ENCODE data around the gene TNIP2.
A peak's percentile ranks its signal among the peaks of the same experiment; 100 is the strongest.

TNIP2 gene

GRCh38 chr4:2755821-2756690, at the start of gene TNIP2:
TNIP2 (minus strand) TSS chr4:2756336; CDS start chr4:2756289, 47 bp downstream.
- Histone ChIP-seq H3K36me3 (ENCODE audit: insufficient read depth, insufficient read length, low read length) (peaks cover 12% of the 10 kb centered on the region), H3K9me3 (ENCODE audit: insufficient read depth, low read length) (no peaks in the 10 kb centered on the region), H3K4me3 (ENCODE audit: insufficient read length, low read depth) (peak within 1 kb of the TSS; percentile 84), H3K4me1 (ENCODE audit: insufficient read depth, insufficient read length) (peaks cover 5% of the 10 kb centered on the region), H3K9ac (ENCODE audit: insufficient read length, low read depth) (peak within 1 kb of the TSS; percentile 91), H3K27me3 (ENCODE audit: insufficient read depth, insufficient read length) (no peaks in the 10 kb centered on the region)
- TF ChIP-seq YY1 (IDR thresholded peaks at IDR 0.05; ENCODE audit: insufficient read depth, insufficient read length) (no peak), SUZ12 (IDR thresholded peaks at IDR 0.05; ENCODE audit: extremely low read depth, insufficient read depth, insufficient read length) (no peak)
- DNase-seq (ENCODE audit: low read depth, low spot score) = peak; percentile 39

GRCh38 chr4:2804973-2805501, 48.9 kb upstream of the TNIP2 start:
- TF ChIP-seq SUZ12 (IDR thresholded peaks at IDR 0.05; ENCODE audit: extremely low read depth, insufficient read depth, insufficient read length) (no peak), YY1 (IDR thresholded peaks at IDR 0.05; ENCODE audit: insufficient read depth, insufficient read length) (no peak), ZNF274 (IDR thresholded peaks at IDR 0.05; ENCODE audit: low read depth, low read length) (no peak)
- Histone ChIP-seq H3K36me3 (ENCODE audit: insufficient read depth, insufficient read length, low read length) (no peaks in the 10 kb centered on the region), H3K4me3 (ENCODE audit: insufficient read length, low read depth) (no peak overlapping the region), H3K27me3 (ENCODE audit: insufficient read depth, insufficient read length) (no peaks in the 10 kb centered on the region), H3K4me1 (ENCODE audit: insufficient read depth, insufficient read length) (peaks cover 28% of the 10 kb centered on the region), H3K9ac (ENCODE audit: insufficient read length, low read depth) (no peak overlapping the region), H3K9me3 (ENCODE audit: insufficient read depth, low read length) (no peaks in the 10 kb centered on the region)
- DNase-seq (ENCODE audit: low read depth, low spot score) = no peak

GRCh38 chr4:2804449-2804972, 48.4 kb upstream of the TNIP2 start:
- TF ChIP-seq ZNF274 (IDR thresholded peaks at IDR 0.05; ENCODE audit: low read depth, low read length) (no peak), YY1 (IDR thresholded peaks at IDR 0.05; ENCODE audit: insufficient read depth, insufficient read length) (no peak), SUZ12 (IDR thresholded peaks at IDR 0.05; ENCODE audit: extremely low read depth, insufficient read depth, insufficient read length) (no peak)
- Histone ChIP-seq H3K4me1 (ENCODE audit: insufficient read depth, insufficient read length) (peaks cover 30% of the 10 kb centered on the region), H3K9ac (ENCODE audit: insufficient read length, low read depth) (no peak overlapping the region), H3K4me3 (ENCODE audit: insufficient read length, low read depth) (no peak overlapping the region), H3K9me3 (ENCODE audit: insufficient read depth, low read length) (no peaks in the 10 kb centered on the region), H3K27me3 (ENCODE audit: insufficient read depth, insufficient read length) (no peaks in the 10 kb centered on the region), H3K36me3 (ENCODE audit: insufficient read depth, insufficient read length, low read length) (no peaks in the 10 kb centered on the region)
- no peak for DNase-seq (ENCODE audit: low read depth, low spot score)

- Histone ChIP-seq H3K36me3 (ENCODE audit: insufficient read depth, insufficient read length, low read length) (no peaks in the 10 kb centered on the region), H3K9ac (ENCODE audit: insufficient read length, low read depth) (no peak overlapping the region), H3K27me3 (ENCODE audit: insufficient read depth, insufficient read length) (no peaks in the 10 kb centered on the region), H3K9me3 (ENCODE audit: insufficient read depth, low read length) (no peaks in the 10 kb centered on the region), H3K4me3 (ENCODE audit: insufficient read length, low read depth) (no peak overlapping the region), H3K4me1 (ENCODE audit: insufficient read depth, insufficient read length) (peaks cover 34% of the 10 kb centered on the region)
- no peak for TF ChIP-seq ZNF274 (IDR thresholded peaks at IDR 0.05; ENCODE audit: low read depth, low read length)
- no peak for TF ChIP-seq SUZ12 (IDR thresholded peaks at IDR 0.05; ENCODE audit: extremely low read depth, insufficient read depth, insufficient read length)
- TF ChIP-seq YY1 (IDR thresholded peaks at IDR 0.05; ENCODE audit: insufficient read depth, insufficient read length) = no peak
- no peak for DNase-seq (ENCODE audit: low read depth, low spot score)
Measured at GRCh38 chr4:2803624-2804448, 47.7 kb upstream of the TNIP2 start.

GRCh38 chr4:2802618-2803531, 46.7 kb upstream of the TNIP2 start:
- H3K36me3 ChIP-seq (ENCODE audit: insufficient read depth, insufficient read length, low read length) = no peaks in the 10 kb centered on the region
- H3K9ac ChIP-seq (ENCODE audit: insufficient read length, low read depth) = peak overlapping the region; percentile 32
- no peak overlapping the region for H3K4me3 ChIP-seq (ENCODE audit: insufficient read length, low read depth)
- H3K9me3 ChIP-seq (ENCODE audit: insufficient read depth, low read length) = no peaks in the 10 kb centered on the region
- H3K4me1 ChIP-seq (ENCODE audit: insufficient read depth, insufficient read length) = peaks cover 40% of the 10 kb centered on the region
- H3K27me3 ChIP-seq (ENCODE audit: insufficient read depth, insufficient read length) = no peaks in the 10 kb centered on the region
- DNase-seq (ENCODE audit: low read depth, low spot score) = no peak
- no peak for TF ChIP-seq ZNF274 (IDR thresholded peaks at IDR 0.05; ENCODE audit: low read depth, low read length)
- TF ChIP-seq SUZ12 (IDR thresholded peaks at IDR 0.05; ENCODE audit: extremely low read depth, insufficient read depth, insufficient read length) = no peak
- no peak for TF ChIP-seq YY1 (IDR thresholded peaks at IDR 0.05; ENCODE audit: insufficient read depth, insufficient read length)

Data from NT2/D1 (cell line).